ENCODE data around the gene LOXL4.

LOXL4 gene

DNA sequence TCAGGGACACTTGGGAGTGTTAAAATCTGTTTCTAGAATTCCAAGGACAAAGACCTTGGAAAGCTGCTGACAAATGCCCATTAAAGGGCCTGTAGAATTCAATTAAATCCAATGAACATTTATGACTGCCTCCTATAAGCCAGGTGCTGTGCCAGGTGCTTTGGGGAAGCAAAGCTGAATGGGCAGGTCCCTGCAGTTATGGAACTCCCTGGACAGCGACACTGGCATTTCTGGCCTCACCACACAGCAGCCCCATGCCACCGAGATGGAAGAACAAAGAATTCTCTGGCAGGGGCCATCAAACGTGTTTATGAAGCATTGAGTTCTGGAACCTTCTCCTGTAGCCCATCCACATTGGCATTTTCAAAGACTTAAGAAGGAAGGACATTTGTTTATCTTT is 45.6 kb upstream of the LOXL4 start:
- H2AK5ac ChIP-seq (ENCODE audit: low read length), result no peak overlapping the region
- no peaks in the 10 kb centered on the region for H3K36me3 ChIP-seq (ENCODE audit: control insufficient read depth in 1 of 2, insufficient read depth in 2 of 2, low read length in 2 of 2)
- H3K23ac ChIP-seq (ENCODE audit: low read length), result no peak overlapping the region
- no peak overlapping the region for H2BK5ac ChIP-seq (ENCODE audit: low read depth, low read length, poor library complexity)
- H3K27me3 ChIP-seq (ENCODE audit: insufficient read depth, low read length), result no peaks in the 10 kb centered on the region
- no peaks in the 10 kb centered on the region for H3K79me2 ChIP-seq (ENCODE audit: control insufficient read depth, insufficient read depth, low read length, poor library complexity)
- H3K14ac ChIP-seq (ENCODE audit: low read length), result no peak overlapping the region
- no peak overlapping the region for H3K4me3 ChIP-seq (ENCODE audit: low read depth, low read length)
- no peak overlapping the region for H3K4me2 ChIP-seq (ENCODE audit: low read length)
- DNase-seq, result no peak
- no peak overlapping the region for H3K18ac ChIP-seq (ENCODE audit: low read length)
- no peak overlapping the region for H3K4ac ChIP-seq (ENCODE audit: low read depth, low read length)
- H3K9ac ChIP-seq (ENCODE audit: low read length), result no peak overlapping the region
- H3K27ac ChIP-seq (ENCODE audit: low read depth, low read length), result no peak overlapping the region
- H3K4me1 ChIP-seq (ENCODE audit: control insufficient read depth in 1 of 2, insufficient read depth in 2 of 2, low read length in 2 of 2), result no peaks in the 10 kb centered on the region
- no peak overlapping the region for H2AFZ ChIP-seq (ENCODE audit: insufficient read depth, low read length, poor library complexity)
- no peak overlapping the region for H4K12ac ChIP-seq (ENCODE audit: low read depth, low read length)
- no peak overlapping the region for H2BK120ac ChIP-seq (ENCODE audit: insufficient read depth, low read length, poor library complexity)
- no CpG with 5 or more reads among the region's 3 CpGs for WGBS (ENCODE audit: extremely low coverage, insufficient coverage, insufficient read length)
- H4K8ac ChIP-seq (ENCODE audit: low read depth, low read length), result no peak overlapping the region
- H4K91ac ChIP-seq (ENCODE audit: low read depth, low read length), result no peak overlapping the region
- H2BK12ac ChIP-seq (ENCODE audit: low read length), result no peak overlapping the region
- no peaks in the 10 kb centered on the region for H3K79me1 ChIP-seq (ENCODE audit: low read length)
- no peaks in the 10 kb centered on the region for H3K9me3 ChIP-seq (ENCODE audit: insufficient read depth, low read depth, low read length)

DNA sequence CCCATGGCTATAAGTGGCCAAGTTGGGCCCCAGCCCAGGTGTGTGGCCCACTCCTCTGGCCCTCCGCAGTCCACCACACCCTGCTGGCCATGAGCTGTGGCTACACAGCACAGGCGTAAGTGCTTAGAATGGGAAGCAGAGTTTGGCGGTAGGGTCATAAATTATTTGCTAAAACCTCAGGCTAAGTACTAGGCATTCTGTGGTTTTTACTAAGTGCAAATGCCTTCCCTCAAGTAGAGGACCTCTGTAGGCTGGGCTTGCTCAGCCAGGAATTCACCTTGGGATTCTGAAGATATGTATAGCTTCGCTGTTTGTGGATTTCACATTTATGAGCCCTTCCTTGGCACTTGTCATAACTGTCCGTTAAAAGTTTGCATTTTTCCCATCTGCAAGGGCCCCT is 44.8 kb upstream of the LOXL4 start:
- no peak overlapping the region for H3K23ac ChIP-seq (ENCODE audit: low read length)
- no peak overlapping the region for H4K91ac ChIP-seq (ENCODE audit: low read depth, low read length)
- H3K4me1 ChIP-seq (ENCODE audit: control insufficient read depth in 1 of 2, insufficient read depth in 2 of 2, low read length in 2 of 2), result no peaks in the 10 kb centered on the region
- no peak overlapping the region for H2BK120ac ChIP-seq (ENCODE audit: insufficient read depth, low read length, poor library complexity)
- H3K9ac ChIP-seq (ENCODE audit: low read length), result no peak overlapping the region
- H2BK12ac ChIP-seq (ENCODE audit: low read length), result no peak overlapping the region
- no peaks in the 10 kb centered on the region for H3K9me3 ChIP-seq (ENCODE audit: insufficient read depth, low read depth, low read length)
- H4K8ac ChIP-seq (ENCODE audit: low read depth, low read length), result no peak overlapping the region
- H2AFZ ChIP-seq (ENCODE audit: insufficient read depth, low read length, poor library complexity), result no peak overlapping the region
- H3K79me1 ChIP-seq (ENCODE audit: low read length), result no peaks in the 10 kb centered on the region
- no peaks in the 10 kb centered on the region for H3K27me3 ChIP-seq (ENCODE audit: insufficient read depth, low read length)
- WGBS (ENCODE audit: extremely low coverage, insufficient coverage, insufficient read length), result no CpG with 5 or more reads among the region's 5 CpGs
- no peaks in the 10 kb centered on the region for H3K79me2 ChIP-seq (ENCODE audit: control insufficient read depth, insufficient read depth, low read length, poor library complexity)
- H3K18ac ChIP-seq (ENCODE audit: low read length), result no peak overlapping the region
- H4K12ac ChIP-seq (ENCODE audit: low read depth, low read length), result no peak overlapping the region
- H2AK5ac ChIP-seq (ENCODE audit: low read length), result no peak overlapping the region
- H2BK5ac ChIP-seq (ENCODE audit: low read depth, low read length, poor library complexity), result no peak overlapping the region
- H3K27ac ChIP-seq (ENCODE audit: low read depth, low read length), result no peak overlapping the region
- no peak overlapping the region for H3K14ac ChIP-seq (ENCODE audit: low read length)
- H3K4me2 ChIP-seq (ENCODE audit: low read length), result no peak overlapping the region
- no peaks in the 10 kb centered on the region for H3K36me3 ChIP-seq (ENCODE audit: control insufficient read depth in 1 of 2, insufficient read depth in 2 of 2, low read length in 2 of 2)
- no peak for DNase-seq
- H3K4me3 ChIP-seq (ENCODE audit: low read depth, low read length), result no peak overlapping the region
- no peak overlapping the region for H3K4ac ChIP-seq (ENCODE audit: low read depth, low read length)

DNA sequence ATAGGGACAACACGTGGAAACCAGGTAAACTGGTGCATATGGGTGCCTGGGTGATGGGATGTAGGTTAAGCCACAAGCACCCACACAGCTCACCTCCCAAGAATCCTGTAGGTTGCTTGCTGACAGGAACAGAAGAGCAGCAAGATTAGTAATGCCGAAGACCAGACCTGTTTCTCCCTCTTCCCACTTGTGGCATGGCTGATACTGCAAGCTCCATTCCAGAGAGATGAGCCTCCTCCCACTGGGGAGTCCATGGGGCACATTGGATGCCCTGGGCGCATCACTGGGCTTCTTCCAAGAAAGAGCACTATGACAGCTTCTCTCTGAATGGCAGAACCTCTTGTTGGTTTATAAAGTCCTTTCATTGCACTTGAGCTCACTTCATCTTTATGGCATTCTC is 44.4 kb upstream of the LOXL4 start:
- H3K4me1 ChIP-seq (ENCODE audit: control insufficient read depth in 1 of 2, insufficient read depth in 2 of 2, low read length in 2 of 2), result no peaks in the 10 kb centered on the region
- H2BK12ac ChIP-seq (ENCODE audit: low read length), result no peak overlapping the region
- H2BK5ac ChIP-seq (ENCODE audit: low read depth, low read length, poor library complexity), result no peak overlapping the region
- no peak overlapping the region for H4K91ac ChIP-seq (ENCODE audit: low read depth, low read length)
- no peak overlapping the region for H3K18ac ChIP-seq (ENCODE audit: low read length)
- no peaks in the 10 kb centered on the region for H3K36me3 ChIP-seq (ENCODE audit: control insufficient read depth in 1 of 2, insufficient read depth in 2 of 2, low read length in 2 of 2)
- no peak overlapping the region for H3K4ac ChIP-seq (ENCODE audit: low read depth, low read length)
- no peak overlapping the region for H3K4me2 ChIP-seq (ENCODE audit: low read length)
- H3K9ac ChIP-seq (ENCODE audit: low read length), result no peak overlapping the region
- H3K79me1 ChIP-seq (ENCODE audit: low read length), result no peaks in the 10 kb centered on the region
- no peaks in the 10 kb centered on the region for H3K27me3 ChIP-seq (ENCODE audit: insufficient read depth, low read length)
- no peak overlapping the region for H3K14ac ChIP-seq (ENCODE audit: low read length)
- WGBS (ENCODE audit: extremely low coverage, insufficient coverage, insufficient read length), result no CpG with 5 or more reads among the region's 3 CpGs
- H2AFZ ChIP-seq (ENCODE audit: insufficient read depth, low read length, poor library complexity), result no peak overlapping the region
- DNase-seq, result peak in 1 of 2 donors; percentile 7
- no peak overlapping the region for H4K12ac ChIP-seq (ENCODE audit: low read depth, low read length)
- no peak overlapping the region for H3K23ac ChIP-seq (ENCODE audit: low read length)
- no peak overlapping the region for H4K8ac ChIP-seq (ENCODE audit: low read depth, low read length)
- no peak overlapping the region for H2AK5ac ChIP-seq (ENCODE audit: low read length)
- no peaks in the 10 kb centered on the region for H3K9me3 ChIP-seq (ENCODE audit: insufficient read depth, low read depth, low read length)
- H3K79me2 ChIP-seq (ENCODE audit: control insufficient read depth, insufficient read depth, low read length, poor library complexity), result no peaks in the 10 kb centered on the region
- no peak overlapping the region for H3K4me3 ChIP-seq (ENCODE audit: low read depth, low read length)
- H3K27ac ChIP-seq (ENCODE audit: low read depth, low read length), result no peak overlapping the region
- H2BK120ac ChIP-seq (ENCODE audit: insufficient read depth, low read length, poor library complexity), result no peak overlapping the region

DNA sequence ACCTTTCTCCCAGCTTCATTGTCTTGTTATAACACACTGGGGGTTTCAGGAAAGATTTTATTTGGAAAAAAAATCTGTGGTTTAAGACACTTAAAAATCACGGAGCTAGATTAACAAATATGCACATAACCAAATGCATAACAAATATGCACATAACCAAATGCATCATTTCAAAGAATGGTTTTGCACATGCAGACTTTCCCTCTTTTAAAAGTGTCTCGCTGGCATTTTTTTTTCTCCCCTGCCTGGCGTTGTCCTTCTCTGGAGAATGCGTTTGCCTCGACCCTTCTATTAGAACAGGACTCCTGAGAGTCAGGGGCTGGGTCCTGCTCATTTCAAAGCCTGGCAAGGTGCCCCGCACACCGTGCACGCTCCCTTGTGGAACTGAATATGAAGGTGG is 42.7 kb upstream of the LOXL4 start:
- WGBS (ENCODE audit: extremely low coverage, insufficient coverage, insufficient read length), result no CpG with 5 or more reads among the region's 8 CpGs
- H3K4ac ChIP-seq (ENCODE audit: low read depth, low read length), result no peak overlapping the region
- no peaks in the 10 kb centered on the region for H3K9me3 ChIP-seq (ENCODE audit: insufficient read depth, low read depth, low read length)
- H3K4me2 ChIP-seq (ENCODE audit: low read length), result no peak overlapping the region
- no peak overlapping the region for H2BK120ac ChIP-seq (ENCODE audit: insufficient read depth, low read length, poor library complexity)
- H3K23ac ChIP-seq (ENCODE audit: low read length), result no peak overlapping the region
- H3K4me1 ChIP-seq (ENCODE audit: control insufficient read depth in 1 of 2, insufficient read depth in 2 of 2, low read length in 2 of 2), result no peaks in the 10 kb centered on the region
- no peak for DNase-seq
- H2BK12ac ChIP-seq (ENCODE audit: low read length), result no peak overlapping the region
- no peaks in the 10 kb centered on the region for H3K36me3 ChIP-seq (ENCODE audit: control insufficient read depth in 1 of 2, insufficient read depth in 2 of 2, low read length in 2 of 2)
- H2BK5ac ChIP-seq (ENCODE audit: low read depth, low read length, poor library complexity), result no peak overlapping the region
- H3K4me3 ChIP-seq (ENCODE audit: low read depth, low read length), result no peak overlapping the region
- H4K91ac ChIP-seq (ENCODE audit: low read depth, low read length), result no peak overlapping the region
- H4K8ac ChIP-seq (ENCODE audit: low read depth, low read length), result no peak overlapping the region
- H2AFZ ChIP-seq (ENCODE audit: insufficient read depth, low read length, poor library complexity), result no peak overlapping the region
- H3K18ac ChIP-seq (ENCODE audit: low read length), result no peak overlapping the region
- no peak overlapping the region for H4K12ac ChIP-seq (ENCODE audit: low read depth, low read length)
- no peak overlapping the region for H3K27ac ChIP-seq (ENCODE audit: low read depth, low read length)
- no peak overlapping the region for H3K14ac ChIP-seq (ENCODE audit: low read length)
- H3K27me3 ChIP-seq (ENCODE audit: insufficient read depth, low read length), result no peaks in the 10 kb centered on the region
- H2AK5ac ChIP-seq (ENCODE audit: low read length), result no peak overlapping the region
- H3K79me1 ChIP-seq (ENCODE audit: low read length), result no peaks in the 10 kb centered on the region
- H3K79me2 ChIP-seq (ENCODE audit: control insufficient read depth, insufficient read depth, low read length, poor library complexity), result no peaks in the 10 kb centered on the region
- H3K9ac ChIP-seq (ENCODE audit: low read length), result no peak overlapping the region
